NB4 (cell line): ENCODE results near the gene SLC7A10.

Experiments
- MYC ChIP-seq: IDR thresholded peaks from 2 replicates; pipeline ENCODE4 v1.6.1; 2011; ENCODE audit warnings: low read depth, low read length
- TF ChIP-seq, protein P1 (sequence below): IDR thresholded peaks from one replicate; pipeline ENCODE4 v1.5.1; 2012; ENCODE audit warnings: low read depth, low read length
- TF ChIP-seq, protein P2 (sequence below): IDR thresholded peaks from 2 replicates; pipeline ENCODE4 v1.6.1; 2011; ENCODE audit warnings: low read depth, low read length

DNA sequence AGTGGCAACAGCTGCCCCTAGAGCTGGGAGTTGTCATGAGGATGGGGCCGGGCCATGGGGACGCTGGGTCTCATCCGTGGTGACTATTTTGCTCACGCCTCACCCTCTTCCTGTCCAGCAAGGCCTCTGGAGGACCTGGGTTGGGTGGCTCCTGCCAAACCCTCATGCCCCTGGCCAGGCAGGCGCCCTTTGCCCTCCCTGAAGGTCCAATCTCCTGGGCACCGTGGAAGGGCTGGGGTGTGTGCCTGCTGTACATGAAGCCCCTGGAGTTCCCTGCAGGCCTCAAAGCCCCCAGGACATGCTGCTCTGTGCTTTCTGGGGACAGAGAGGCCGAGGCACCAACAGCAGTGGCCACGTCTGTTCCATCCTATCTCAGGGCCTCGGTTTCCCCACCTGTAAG, 17.7 kb downstream of the SLC7A10 start:
- TF ChIP-seq, protein P1, sequence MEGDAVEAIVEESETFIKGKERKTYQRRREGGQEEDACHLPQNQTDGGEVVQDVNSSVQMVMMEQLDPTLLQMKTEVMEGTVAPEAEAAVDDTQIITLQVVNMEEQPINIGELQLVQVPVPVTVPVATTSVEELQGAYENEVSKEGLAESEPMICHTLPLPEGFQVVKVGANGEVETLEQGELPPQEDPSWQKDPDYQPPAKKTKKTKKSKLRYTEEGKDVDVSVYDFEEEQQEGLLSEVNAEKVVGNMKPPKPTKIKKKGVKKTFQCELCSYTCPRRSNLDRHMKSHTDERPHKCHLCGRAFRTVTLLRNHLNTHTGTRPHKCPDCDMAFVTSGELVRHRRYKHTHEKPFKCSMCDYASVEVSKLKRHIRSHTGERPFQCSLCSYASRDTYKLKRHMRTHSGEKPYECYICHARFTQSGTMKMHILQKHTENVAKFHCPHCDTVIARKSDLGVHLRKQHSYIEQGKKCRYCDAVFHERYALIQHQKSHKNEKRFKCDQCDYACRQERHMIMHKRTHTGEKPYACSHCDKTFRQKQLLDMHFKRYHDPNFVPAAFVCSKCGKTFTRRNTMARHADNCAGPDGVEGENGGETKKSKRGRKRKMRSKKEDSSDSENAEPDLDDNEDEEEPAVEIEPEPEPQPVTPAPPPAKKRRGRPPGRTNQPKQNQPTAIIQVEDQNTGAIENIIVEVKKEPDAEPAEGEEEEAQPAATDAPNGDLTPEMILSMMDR: no peak
- TF ChIP-seq, protein P2, sequence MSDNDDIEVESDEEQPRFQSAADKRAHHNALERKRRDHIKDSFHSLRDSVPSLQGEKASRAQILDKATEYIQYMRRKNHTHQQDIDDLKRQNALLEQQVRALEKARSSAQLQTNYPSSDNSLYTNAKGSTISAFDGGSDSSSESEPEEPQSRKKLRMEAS: no peak
- no peak for TF ChIP-seq MYC
